ENCODE data around the gene RNASE4.
A peak's percentile ranks its signal among the peaks of the same experiment; 100 is the strongest.
"Not testable (repeated sequence)": the region's sequence is repeated elsewhere in the genome, so short reads cannot be mapped to it uniquely, and the experiment has no call there.

RNASE4 gene

DNA sequence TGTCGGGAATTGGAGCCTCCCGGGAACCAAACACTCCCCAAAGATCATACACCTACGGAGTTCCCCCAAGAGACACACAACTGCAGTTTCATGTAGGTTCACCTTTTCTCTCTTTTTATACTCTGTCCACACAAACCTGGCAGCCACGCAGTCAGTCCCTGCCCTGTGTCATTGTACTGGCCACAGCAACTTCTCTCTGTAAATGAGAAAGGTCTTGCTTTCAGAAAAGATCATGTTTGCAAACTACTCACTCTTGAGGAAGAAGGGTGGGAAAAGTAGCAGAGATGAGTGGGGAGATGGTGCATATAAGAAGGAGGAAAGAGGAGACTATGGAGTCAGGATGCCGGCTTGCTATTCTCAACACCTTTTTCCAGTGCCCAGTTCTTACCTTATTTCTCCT is 14.6 kb downstream of the RNASE4 start:
- no peak for DNase-seq (ENCODE audit: low spot score)

GRCh38 chr14:20699931-20700330 is 15.6 kb downstream of the RNASE4 start:
- no peak for DNase-seq (ENCODE audit: low spot score)

DNA sequence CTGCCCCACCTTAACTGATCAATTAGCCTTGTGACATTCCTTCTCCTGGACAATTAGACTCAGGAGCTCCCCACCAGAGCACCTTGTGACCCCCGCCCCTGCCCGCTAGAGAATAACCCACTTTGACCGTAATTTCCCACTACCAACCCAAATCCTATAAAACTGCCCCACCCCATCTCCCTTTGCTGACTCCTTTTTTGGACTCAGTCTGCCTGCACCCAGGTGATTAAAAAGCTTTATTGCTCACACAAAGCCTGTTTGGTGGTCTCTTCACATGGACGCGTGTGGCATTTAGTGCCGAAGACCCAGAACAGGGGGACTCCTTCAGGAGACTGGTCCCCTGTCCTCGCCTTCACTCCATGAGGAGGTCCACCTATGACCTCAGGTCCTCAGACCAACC is 16.6 kb downstream of the RNASE4 start:
- DNase-seq (ENCODE audit: low spot score), result not testable (repeated sequence)

- no peak for DNase-seq (ENCODE audit: low spot score)
Measured at GRCh38 chr14:20706657-20707355, 22.4 kb downstream of the RNASE4 start.

GRCh38 chr14:20707622-20708021 is 23.3 kb downstream of the RNASE4 start:
- no peak for DNase-seq (ENCODE audit: low spot score)

- no peak for DNase-seq (ENCODE audit: low spot score)
Measured at GRCh38 chr14:20711261-20711660, 26.9 kb downstream of the RNASE4 start.

GRCh38 chr14:20711685-20712084 is 27.3 kb downstream of the RNASE4 start:
- DNase-seq (ENCODE audit: low spot score), result no peak

DNA sequence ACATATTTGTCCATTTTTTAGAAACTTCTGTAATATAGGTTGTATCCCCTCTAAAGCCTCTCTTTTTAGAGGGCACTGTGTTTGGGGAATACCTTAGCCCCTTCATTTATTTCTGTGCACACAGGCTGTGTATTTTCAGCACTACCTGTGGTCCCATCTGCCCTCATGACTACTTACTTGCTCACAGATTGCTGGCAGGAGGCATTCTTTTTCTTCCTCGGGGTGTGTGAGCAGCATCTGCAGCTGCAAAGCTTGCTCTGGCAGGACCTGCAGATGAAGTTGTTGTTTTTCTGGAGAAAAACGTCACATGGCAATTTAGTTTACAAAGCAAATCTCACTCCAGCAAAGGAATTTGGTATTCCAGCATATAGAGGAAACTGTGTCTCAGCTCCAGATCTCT is 28.5 kb downstream of the RNASE4 start:
- no peak for DNase-seq (ENCODE audit: low spot score)

- DNase-seq (ENCODE audit: low spot score), result peak; percentile 37
Measured at GRCh38 chr14:20714593-20715250, 30.4 kb downstream of the RNASE4 start.

GRCh38 chr14:20719777-20720176 is 35.4 kb downstream of the RNASE4 start:
- DNase-seq (ENCODE audit: low spot score), result no peak

- DNase-seq (ENCODE audit: low spot score), result no peak
Measured at GRCh38 chr14:20720741-20721140, 36.4 kb downstream of the RNASE4 start.

DNA sequence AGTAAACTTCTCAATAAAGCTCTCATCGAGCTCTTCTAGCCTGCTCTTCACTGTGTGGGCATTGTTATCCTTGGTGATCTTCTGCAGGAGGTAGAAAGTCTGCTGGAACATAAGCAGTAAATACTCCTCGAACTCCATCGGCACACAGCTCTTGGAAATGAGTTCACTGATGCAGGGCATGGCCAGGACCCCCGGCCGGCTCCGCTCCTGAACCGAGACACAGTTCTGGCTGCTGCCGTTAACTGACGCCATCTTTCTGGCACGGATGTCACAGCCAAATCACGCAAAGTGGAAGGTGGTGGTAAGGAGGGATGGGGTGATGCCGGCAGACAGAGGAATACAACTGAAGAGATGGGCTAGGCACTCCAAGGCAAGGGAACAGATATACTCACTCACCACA is 37.7 kb downstream of the RNASE4 start:
- DNase-seq (ENCODE audit: low spot score), result no peak

DNA sequence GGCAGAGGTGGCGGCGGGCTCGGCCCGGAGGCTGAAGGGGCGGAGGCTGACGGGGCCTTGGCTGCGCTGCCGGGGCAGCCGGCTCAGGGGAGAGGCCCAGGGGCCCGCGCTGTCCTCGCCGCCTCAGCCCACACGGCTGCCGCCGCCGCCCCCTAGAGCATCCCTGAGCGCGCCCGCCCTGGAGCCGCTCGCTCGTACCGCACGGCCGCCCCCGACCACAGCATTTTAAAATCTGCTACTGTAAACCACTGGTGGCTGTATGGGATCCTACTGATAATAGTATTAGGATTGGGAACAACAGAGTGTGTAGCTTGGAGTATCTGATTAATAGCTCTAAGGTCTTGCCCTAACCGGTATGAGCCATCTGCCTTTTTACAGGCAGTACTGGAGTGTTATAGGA is 39.1 kb downstream of the RNASE4 start:
- DNase-seq (ENCODE audit: low spot score), result peak; percentile 9

- not testable (repeated sequence) for DNase-seq (ENCODE audit: low spot score)
Measured at GRCh38 chr14:20726121-20726520, 41.8 kb downstream of the RNASE4 start.

- no peak for DNase-seq (ENCODE audit: low spot score)
Measured at GRCh38 chr14:20726531-20726930, 42.2 kb downstream of the RNASE4 start.

- no peak for DNase-seq (ENCODE audit: low spot score)
Measured at GRCh38 chr14:20730891-20731290, 46.5 kb downstream of the RNASE4 start.

DNA sequence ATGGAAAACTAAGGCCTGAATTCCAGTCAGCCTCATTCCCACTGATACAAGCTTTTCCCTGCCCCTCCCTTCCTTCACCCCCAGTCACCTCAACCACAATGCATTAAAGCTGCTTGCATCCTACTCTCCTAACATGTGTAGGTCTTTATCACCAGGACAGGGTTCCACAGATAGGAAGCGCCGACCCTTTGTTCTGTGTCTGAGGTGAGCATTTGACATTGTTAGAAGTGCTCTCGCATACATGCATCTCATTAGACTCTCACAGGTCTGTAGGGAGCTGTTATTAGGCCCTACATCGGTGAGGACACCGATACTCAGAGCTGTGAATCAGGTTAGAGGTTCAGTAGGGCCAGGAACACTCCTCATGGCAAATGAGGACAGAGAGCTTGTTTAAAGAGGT is 48.1 kb downstream of the RNASE4 start:
- no peak for DNase-seq (ENCODE audit: low spot score)

- no peak for DNase-seq (ENCODE audit: low spot score)
Measured at GRCh38 chr14:20732979-20733635, 48.7 kb downstream of the RNASE4 start.

GRCh38 chr14:20733684-20734429 is 49.5 kb downstream of the RNASE4 start:
- no peak for DNase-seq (ENCODE audit: low spot score)

DNA sequence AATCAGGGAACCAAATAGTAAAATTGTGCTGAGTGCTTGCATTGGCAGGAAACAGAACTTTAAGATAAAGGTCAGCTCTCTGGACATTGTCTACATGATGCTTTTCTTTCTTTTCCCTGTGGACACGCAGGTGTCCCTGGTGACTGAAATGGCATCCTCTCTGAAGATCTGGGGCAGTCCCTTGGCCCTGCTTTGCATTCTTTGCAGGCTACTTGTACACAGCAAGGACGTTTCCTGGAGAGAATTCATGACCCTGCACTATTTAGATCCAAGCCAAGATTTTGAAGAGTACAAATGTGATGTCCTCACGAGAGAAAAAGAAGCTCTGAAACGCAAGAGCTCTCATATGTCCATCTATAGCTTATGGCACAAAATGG is 50.1 kb downstream of the RNASE4 start:
- no peak for DNase-seq (ENCODE audit: low spot score)

GRCh38 chr14:20738292-20738691 is 53.9 kb downstream of the RNASE4 start:
- DNase-seq (ENCODE audit: low spot score), result not testable (repeated sequence)

DNA sequence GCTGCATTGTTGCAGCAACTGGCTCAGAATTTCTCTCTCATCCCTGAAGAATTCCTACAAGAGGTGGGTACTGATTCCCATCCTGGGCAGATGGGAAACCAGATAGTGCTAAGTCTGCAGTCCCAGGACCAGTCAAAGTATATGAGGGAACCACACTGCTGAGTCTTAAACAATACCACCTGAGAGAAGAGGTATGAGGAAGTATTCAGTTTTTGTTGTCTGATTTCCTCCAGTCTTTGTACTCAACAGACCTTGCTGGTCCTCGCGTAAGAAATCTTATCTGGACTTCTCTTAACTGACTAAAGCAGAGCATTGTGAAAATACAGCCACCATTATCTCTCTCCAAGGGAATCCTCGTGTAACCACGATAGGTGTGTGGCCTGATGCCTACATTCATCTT is 57.8 kb downstream of the RNASE4 start:
- DNase-seq (ENCODE audit: low spot score), result no peak

GRCh38 chr14:20743556-20743955 is 59.2 kb downstream of the RNASE4 start:
- no peak for DNase-seq (ENCODE audit: low spot score)
